Stimulated activated CD4-positive, alpha-beta T cell treated with anti-CD3 and anti-CD28 coated beads, Interleukin-1b, Interleukin-23, amount 100 ng/mL, for 4 hours (primary cell): Measurements from ENCODE around the gene KRT35.
"Not testable (repeated sequence)": the region's sequence is repeated elsewhere in the genome, so short reads cannot be mapped to it uniquely, and the experiment has no call there.

ENCODE experiments used
- DNase-seq, 2 donors: peaks; one replicate each; pipeline ENCODE4 v3.0.0-alpha.2; 2020; ENCODE audit warnings: low read depth in 2 of 2

The KRT35 gene

DNA sequence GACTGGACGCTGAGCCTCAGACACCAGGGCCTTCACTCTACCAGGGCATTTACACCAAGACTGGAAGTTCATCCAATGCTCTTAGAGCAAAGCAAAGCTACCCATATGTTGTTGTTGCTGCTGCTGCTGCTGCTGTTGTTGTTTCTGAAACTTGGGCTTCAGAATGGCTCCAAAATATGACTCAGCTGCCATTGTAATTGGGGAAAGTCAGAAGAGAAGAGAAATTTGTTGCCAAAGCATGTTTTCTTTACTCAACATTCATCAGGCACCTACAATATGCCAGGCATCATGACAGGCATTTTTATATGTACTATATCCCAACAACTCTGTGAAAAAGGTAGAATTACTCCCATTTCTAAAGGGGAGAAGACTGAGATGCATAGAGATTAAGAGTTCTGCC lies 25.7 kb downstream of the KRT35 start:
- no peak for DNase-seq

DNA sequence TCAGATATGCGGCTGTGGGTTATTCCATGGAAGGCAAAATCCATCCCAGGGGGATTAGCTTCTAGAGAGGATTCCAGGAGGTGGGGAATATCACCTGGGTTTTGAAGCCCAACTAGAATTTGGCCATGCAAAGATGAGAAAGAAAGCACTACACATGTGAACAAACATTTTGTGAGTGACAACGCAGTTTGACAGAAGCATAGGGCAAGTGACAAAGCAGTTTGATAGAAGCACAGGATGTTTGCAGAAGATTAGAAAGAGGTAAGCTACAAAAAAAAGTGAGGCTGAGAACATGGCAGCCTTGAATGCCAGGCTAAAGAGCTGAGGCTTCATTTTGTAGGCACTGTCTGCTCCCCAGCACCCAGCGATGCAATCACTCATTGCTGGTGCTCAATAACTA lies 27.9 kb downstream of the KRT35 start:
- no peak for DNase-seq

DNA sequence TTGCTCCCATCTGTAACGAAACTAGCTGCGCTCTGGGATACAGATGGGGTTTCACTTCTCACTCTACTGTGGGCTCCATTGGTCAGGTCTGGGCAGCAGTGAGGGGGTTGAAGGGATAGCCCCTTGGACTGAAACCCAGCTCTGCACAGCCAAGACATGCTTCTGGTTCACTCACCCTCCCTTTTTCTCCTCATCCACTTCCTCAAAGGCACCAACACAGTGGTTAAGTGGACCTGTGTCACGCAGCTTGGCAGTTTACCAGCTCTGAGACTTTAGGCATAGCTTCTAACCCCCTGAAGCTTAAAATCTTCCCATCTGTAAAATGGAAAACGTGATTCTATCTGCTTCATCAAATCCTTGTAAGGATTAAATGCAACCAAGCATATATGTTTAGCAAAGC lies 28.7 kb downstream of the KRT35 start:
- no peak for DNase-seq

DNA sequence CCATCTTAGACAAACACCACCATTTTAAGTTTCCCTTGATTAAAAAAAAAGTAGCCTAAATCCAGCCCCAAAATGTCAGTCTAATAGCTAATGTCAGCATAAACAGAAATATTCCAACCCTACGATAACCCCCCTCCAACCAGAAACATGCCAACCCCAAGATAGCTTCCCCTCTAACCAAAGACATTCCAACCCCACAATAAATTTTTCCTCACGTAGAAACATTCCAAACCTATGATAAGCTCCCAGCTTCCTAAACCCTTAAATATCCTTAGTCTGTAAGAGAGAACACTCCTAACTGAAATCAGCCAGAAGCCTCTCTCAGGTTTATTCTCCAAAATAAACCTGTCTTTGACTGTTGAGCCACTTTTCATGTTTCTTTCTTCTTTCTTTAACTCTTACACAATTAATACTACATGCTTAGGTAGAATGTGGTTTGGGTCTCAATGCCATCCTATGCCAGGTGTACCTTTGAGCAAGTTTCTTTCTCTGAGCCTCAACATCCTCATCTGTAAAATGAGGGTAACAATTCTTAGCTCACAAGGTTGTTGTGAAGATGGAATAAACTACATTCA lies 29.7 kb downstream of the KRT35 start:
- no peak for DNase-seq

DNA sequence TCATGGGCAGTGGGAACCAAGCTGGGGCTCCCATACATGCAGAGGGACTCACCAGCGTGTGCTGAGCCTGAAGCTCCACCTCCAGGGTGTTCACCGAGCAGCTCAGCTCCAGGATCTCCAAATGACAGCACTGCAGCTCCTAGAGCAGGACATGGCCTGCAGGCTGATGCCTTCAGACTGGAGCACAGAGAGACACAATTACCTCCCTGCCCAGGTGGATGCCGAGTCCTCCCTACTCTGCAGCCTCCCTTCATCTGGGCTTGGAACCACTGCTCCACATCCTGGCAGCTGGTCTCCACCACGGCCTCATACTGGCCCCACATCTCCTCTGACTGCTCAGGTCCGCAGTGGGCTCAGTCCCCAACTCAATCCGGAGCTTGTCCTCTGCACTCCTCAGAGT lies 31.9 kb downstream of the KRT35 start:
- no peak for DNase-seq

DNA sequence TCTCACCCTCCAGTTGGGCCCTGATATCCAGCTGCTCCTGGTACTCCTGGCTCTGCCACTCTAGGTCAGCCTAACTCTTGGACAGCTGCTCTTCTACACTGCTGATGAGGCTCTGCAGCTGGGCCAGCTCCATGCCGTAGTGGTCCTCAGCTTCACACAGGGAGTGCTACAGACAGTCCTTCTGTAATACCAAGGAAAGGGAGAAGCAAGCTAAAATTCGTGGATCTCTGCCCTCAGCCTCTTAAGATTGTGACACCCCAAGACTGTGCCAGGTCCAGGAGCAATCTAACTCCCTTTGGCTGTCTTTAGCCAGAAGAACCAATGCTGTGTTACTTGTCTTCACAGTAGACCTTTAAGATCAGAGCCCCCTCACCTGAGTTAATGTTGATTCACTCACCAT lies 32.4 kb downstream of the KRT35 start:
- DNase-seq: no peak

DNA sequence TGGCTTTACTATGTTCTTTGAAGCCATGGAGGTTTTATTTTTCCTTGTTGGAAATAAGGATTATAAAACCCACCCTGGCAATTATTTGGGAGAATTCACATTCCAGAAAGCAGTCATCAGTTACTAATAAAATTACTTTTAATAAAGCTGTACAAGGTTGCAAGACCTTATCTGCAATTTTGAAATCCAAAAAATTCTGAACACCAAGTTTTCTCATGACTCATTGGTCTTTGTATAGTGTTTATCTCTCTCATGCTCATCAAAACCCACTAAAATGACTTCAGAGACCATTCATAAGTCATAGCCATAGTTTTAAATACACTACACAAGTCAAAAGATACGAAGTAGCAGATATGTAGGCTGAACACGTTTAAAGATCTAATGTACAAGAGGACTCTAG lies 34.1 kb downstream of the KRT35 start:
- no peak for DNase-seq

DNA sequence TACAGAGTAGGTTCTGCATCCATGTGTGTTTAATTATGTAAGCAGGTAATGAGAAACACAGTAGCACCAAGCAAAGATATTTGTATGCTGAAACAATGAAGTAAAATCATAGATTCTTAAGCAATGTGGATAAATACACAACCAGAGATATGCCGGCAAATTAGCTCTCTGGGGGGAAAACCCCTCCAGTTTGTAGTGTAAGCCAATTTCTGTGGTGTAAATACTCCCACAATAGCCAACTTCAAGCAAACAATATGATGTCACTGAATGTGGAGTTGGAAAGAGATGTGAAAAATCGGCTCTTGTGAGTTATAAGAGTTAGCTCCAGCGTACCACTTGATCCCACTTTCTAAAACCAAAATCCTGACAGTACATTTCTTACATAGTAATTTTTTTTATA lies 36.3 kb downstream of the KRT35 start:
- no peak for DNase-seq

DNA sequence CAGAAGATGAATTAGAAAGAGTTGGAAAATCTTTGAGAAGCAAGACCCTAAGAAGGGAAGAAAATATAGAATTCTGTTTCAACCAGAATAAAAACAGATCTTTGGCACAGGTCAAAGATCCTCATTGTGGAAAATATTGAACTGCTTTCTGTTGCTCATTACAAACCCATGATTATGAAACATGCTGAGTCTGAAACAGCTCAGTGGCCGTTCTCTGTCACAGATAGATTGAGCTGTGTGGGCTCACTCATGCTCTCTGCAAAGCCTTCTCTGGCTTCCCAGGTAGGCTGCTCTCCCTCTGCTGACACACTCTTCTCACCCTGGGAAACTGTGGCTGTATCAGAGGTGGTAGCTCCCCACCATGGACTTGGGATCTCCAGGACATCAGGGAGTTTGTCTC lies 36.8 kb downstream of the KRT35 start:
- no peak for DNase-seq

DNA sequence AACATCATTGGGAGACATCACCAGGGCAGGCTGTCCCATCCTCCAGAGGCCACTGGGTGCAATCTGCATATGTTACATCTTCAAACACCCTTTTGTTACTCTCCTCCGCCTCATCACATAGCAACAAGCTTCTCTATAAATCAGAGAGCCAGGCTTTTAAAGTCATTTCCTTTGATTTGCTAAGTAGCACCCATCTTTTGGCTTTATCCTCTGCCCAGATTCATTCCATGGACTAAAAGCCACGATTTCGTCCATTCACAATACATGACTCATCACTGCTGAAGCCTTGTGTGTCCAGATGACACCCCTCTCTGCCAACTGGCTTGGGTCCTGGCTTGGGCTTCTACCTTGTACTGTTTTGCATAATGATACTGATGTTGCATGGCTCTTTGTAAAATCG lies 38.2 kb downstream of the KRT35 start:
- DNase-seq: no peak

DNA sequence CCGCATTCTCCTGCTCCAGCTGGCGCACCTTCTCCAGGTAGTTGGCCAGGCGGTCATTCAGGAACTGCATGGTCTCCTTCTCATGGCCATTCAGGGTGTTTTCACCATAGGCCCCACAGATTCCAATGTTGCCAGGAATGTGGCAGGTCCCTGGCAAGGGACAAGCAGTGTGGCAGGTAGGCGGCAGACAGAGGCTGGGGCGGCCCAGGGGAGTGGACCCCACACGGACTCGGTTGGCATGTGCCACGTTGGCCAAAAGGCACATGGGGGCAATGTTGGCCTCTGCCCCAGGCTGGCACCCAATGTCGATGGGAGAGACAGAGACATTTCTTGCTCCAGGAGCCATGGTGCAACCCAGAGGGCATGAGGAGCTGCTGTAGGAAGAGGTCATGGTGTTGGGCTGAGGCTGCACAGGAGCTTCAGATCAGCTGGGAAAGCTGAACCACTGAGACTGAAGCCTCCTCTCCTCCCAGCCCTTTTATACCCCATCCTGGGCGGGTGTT lies 40.4 kb downstream of the KRT35 start, which contains the start of gene KRT38:
Gene KRT38, minus strand, starts transcription at position 453 of the 503 bp plus-strand sequence. Its CDS starts 62 bp downstream, at position 391.
- no peak for DNase-seq

DNA sequence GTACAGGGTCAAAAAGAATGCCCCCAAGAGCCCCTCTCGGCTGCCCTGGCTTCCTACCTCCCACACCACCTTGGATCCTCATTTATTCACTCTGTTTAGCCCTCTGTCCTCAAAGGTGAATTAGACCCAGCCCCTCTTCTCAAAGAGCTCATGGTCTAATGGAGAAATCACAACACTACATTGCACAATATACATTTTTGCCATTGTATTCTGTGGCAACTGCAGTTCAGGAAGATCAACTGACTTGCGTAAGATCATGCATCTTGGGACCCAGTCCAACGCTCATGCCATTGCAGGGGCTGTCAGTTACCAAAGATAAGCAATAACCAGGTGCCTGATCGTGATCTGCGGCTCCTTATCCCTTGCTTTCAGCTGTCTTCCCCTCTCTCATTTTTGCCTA lies 41.6 kb downstream of the KRT35 start:
- no peak for DNase-seq

DNA sequence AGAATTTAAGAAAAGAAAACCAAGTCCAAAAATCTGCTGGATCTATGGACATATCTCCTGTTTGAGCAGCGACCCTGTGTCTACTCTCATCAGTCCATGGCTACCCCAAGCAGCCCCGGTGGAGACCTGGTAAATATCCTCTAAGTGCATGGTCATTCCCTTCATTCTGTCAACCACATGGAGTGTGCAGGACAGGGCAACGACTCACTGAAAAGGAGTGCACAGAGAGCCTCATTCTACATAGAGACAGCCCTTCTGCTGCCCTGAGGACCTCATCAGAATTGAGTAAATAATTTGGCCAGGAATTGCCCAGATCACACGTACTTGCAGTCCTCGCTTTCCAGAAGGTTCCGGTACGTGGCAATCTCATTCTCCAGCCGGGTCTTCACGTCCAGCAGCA lies 43.2 kb downstream of the KRT35 start:
- no peak for DNase-seq

DNA sequence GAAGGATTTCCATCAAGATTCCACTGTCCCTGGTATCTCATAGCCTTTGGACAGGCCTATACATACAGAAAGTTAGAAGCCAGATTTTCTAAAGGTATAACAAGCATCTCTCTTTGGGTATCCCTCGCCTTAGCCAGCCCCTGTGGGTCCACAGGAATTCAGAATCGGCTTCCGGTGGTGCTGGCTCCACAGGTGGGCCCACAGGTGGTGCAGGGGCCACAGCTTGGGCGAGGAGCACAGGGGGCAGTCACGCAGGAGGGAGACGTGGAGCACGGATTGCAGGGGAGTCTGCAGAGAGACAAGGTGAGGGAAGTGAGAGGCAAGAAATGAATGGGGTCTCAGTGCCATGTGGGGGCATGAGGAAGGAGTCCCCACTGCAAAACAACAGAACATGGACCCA lies 43.7 kb downstream of the KRT35 start:
- no peak for DNase-seq

DNA sequence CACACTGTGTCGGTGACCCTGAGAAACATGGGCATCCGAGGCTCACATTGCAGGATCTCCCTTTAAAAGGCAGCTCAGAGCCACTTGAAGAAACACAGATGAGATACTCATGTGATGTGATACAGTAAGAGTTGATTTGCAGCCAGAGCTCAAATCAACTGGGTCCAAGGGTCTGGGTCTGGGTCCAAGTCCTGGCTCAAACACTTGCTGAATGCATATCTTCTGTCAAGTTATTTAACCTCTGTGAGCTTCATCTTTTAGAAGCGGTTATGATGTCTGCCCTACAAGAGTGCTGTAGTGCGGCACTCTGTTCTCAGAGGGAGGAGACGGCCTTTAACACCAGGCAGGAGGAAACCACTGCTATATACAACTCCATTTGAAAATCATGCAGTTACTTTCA lies 46.5 kb downstream of the KRT35 start:
- DNase-seq: no peak

DNA sequence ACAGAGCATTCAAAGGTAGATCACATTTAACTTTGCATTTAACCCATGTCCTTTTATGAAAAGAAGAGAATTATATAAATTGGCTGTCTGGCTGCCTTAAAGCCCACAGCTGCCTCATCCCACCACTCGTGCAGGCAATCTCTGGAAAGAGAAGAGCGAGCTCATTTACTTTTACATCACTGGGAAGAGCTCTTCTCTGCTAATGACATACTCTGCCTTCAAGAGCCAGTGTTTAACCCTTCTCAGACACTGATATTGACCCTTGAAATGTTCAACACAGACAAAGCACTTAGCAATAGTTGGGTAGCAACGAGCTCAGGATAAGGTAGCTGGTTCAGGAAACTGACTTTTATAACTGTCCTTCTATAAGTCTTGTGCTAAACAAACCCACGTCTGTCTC lies 46.9 kb downstream of the KRT35 start:
- DNase-seq: no peak

DNA sequence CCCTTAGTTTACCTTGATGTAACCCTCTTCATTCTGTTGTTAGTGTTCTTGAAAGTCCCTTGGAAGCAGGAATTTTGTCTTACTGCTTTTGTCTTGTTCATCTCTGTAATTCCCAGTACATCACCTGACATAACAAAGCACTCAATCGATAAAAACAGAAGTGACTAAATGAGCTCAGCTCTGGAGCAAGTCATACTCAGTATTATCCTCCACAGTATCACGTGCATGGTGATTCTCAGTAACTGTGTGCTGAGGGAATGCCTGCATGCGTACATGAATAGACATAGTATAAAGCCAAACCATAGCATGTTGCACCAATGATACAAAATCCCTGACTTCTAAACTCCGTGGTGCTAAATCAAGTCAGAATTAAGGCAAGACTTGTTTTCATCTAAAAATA lies 47.4 kb downstream of the KRT35 start:
- no peak for DNase-seq

DNA sequence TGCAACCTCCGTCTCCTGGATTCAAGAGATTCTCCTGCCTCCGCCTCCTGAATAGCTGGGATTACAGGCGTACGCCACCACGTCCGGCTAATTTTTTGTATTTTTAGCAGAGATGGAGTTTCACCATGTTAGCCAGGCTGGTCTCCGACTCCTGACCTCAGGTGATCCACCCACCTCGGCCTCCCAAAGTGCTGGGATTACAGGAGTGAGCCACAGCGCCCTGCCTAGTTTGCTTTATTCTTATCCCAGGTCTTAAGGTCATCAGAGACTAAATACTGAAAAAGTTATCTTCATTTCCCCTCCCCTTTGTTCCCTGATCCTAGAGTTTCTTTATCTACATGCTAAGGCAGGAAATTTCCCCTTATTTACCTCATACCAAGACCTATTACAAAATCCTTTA lies 50.6 kb downstream of the KRT35 start:
- not testable (repeated sequence) for DNase-seq

DNA sequence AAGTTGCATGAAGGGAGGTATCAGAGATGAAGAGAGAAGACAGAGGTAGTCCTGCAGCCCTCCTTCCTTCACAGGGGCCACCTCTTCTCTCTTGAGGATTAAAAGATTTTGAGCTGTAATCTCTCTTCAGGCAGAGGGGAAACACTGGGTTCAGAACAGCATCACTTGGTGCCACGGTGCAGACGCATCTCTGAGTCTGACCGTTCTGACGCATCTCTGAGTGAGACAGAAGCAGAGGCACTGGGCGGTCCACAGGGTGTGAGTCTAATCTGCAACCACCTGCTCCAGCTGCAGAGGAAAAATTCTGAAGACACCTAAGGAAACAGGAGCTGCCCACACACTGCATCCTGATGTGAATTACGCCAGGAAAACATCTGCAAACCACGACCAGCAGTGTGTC lies 51.3 kb downstream of the KRT35 start:
- no peak for DNase-seq

DNA sequence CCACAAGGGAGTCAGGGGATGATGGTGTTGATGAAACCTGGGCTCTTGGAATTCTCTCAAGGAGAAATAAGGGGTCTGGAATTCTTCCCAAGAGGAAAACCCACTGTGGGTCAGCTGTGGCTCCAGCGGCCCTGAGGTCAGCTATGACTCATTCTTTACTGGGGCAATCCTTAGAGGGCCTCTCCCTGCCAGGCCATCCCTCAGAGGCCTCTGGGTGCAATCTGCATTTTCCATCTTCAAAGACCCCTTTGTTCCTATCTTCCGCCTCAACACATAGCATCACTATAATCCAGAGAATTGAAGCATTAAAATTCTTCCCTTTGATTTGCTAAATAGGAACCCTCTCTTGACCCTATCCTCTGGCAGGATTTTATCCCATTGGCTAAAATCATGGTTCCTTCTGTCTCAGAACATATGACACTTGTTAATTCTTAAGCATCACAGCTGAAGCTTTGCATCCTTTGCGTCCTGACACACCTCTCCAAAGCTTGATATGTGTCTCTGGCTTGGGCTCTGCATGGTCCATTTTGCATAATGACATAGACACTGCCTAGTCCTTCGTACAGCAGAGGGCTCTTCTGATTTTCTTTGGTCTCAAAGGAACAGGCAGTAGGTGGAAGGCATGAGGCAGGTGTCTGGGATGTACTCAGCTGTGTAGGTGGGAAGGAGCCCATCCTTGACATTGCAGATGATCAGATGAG lies 52.2 kb downstream of the KRT35 start:
- no peak for DNase-seq
